SK-N-SH (cell line): ENCODE data around the gene GRAMD1B. TPM values are rescaled to one million over a fixed set of nuclear protein-coding genes. Genes with fewer than 3 reads are reported as not detected.
"Not testable (repeated sequence)": the region's sequence is repeated elsewhere in the genome, so short reads cannot be mapped to it uniquely, and the experiment has no call there.

Source experiments
- CTCF ChIA-PET: fragments of 300-600, 350-600 bp; formaldehyde crosslinking; extraction: SDS; loops from one replicate; lab custom pipeline; 2021; lab: Yijun Ruan, JAX
- POLR2A ChIA-PET: fragments of 350-600 bp; sonication (Branson Sonifier 250); formaldehyde crosslinking; extraction: SDS; loops from one replicate; lab custom pipeline; 2020; ENCODE audit warnings: antibody characterized with exemption, inconsistent platforms; lab: Yijun Ruan, JAX
- DNase-seq: peaks from one replicate; pipeline ENCODE4 v3.0.0; 2012
- H2AFZ ChIP-seq: fragments of 200-600 bp; sonication (generic); 2 replicates; pipeline ENCODE4 v1.8.1; 2016; ENCODE audit warnings: antibody characterized with exemption, mild to moderate bottlenecking, low read depth
- H3F3A ChIP-seq: fragments of 200-600 bp; sonication (generic); replicated peaks from 2 replicates; pipeline ENCODE3; 2016; ENCODE audit warnings: antibody characterized with exemption, mild to moderate bottlenecking; ENCODE audit not compliant: insufficient read depth
- H3K27ac ChIP-seq, 2 experiments: fragments of 200-500 bp in 1 of 2; fragments of 200-600 bp in 1 of 2; sonication (Bioruptor generic) in 1 of 2; sonication (generic), shearing (Covaris generic) in 1 of 2; 2 replicates each; pipeline versions ENCODE4 v1.5.1 to v1.6.1; 2014 to 2016; ENCODE audit warnings: low read depth in 2 of 2, inconsistent platforms in 1 of 2, low read length in 1 of 2, mild to moderate bottlenecking in 1 of 2, mixed read lengths in 1 of 2
- H3K27me3 ChIP-seq: fragments of 200-600 bp; sonication (generic), shearing (Covaris generic); 2 replicates; pipeline ENCODE4 v1.6.1; 2016; ENCODE audit warnings: mixed run types; ENCODE audit not compliant: insufficient read depth
- H3K36me3 ChIP-seq, 2 experiments: fragments of 200-500 bp in 1 of 2; fragments of 200-600 bp in 1 of 2; sonication (Bioruptor generic) in 1 of 2; sonication (generic) in 1 of 2; replicated peaks in 1 of 2; 2 replicates each; pipeline versions ENCODE3 to v1.5.1; 2014 to 2016; ENCODE audit warnings: low read length in 1 of 2, mild to moderate bottlenecking in 1 of 2; ENCODE audit not compliant: insufficient read depth in 2 of 2, control insufficient read depth in 1 of 2
- H3K4me1 ChIP-seq, 2 experiments: fragments of 200-500 bp in 1 of 2; fragments of 200-600 bp in 1 of 2; sonication (Bioruptor generic) in 1 of 2; sonication (generic), shearing (Covaris generic) in 1 of 2; 2 replicates each; pipeline versions ENCODE4 v1.5.1 to v1.6.1; 2014 to 2016; ENCODE audit warnings: low read depth in 1 of 2, low read length in 1 of 2, mixed run types in 1 of 2; ENCODE audit not compliant: insufficient read depth in 2 of 2, control insufficient read depth in 1 of 2
- H3K4me2 ChIP-seq: fragments of 200-600 bp; sonication (generic), shearing (Covaris generic); 2 replicates; pipeline ENCODE4 v1.6.1; 2017; ENCODE audit warnings: mixed run types
- H3K4me3 ChIP-seq, 2 experiments: fragments of 200-500 bp in 1 of 2; fragments of 200-600 bp in 1 of 2; sonication (Bioruptor generic) in 1 of 2; sonication (generic), shearing (Covaris generic) in 1 of 2; 2 replicates each; pipeline versions ENCODE4 v1.5.1 to v1.8.1; 2014 to 2016; ENCODE audit warnings: low read depth in 2 of 2, inconsistent platforms in 1 of 2, low read length in 1 of 2, mild to moderate bottlenecking in 1 of 2, mixed read lengths in 1 of 2, moderate library complexity in 1 of 2
- H3K79me2 ChIP-seq: fragments of 200-600 bp; sonication (generic); 2 replicates; pipeline ENCODE4 v1.8.1; 2017; ENCODE audit warnings: mild to moderate bottlenecking; ENCODE audit not compliant: insufficient read depth
- H3K9ac ChIP-seq: fragments of 200-600 bp; sonication (generic); 2 replicates; pipeline ENCODE4 v1.6.1; 2017; ENCODE audit warnings: mixed run types
- H3K9me2 ChIP-seq: fragments of 200-600 bp; sonication (generic); 2 replicates; pipeline ENCODE4 v1.6.1; 2017; ENCODE audit warnings: mixed run types
- H3K9me3 ChIP-seq: fragments of 200-600 bp; sonication (generic); 2 replicates; pipeline ENCODE4 v1.6.1; 2017; ENCODE audit warnings: mixed run types, mild to moderate bottlenecking, moderate library complexity
- H4K20me1 ChIP-seq: fragments of 200-600 bp; sonication (generic); 2 replicates; pipeline ENCODE4 v1.6.1; 2017; ENCODE audit warnings: mild to moderate bottlenecking, mixed run types; ENCODE audit not compliant: insufficient read depth
- ELF1 ChIP-seq: IDR thresholded peaks from 2 replicates; pipeline ENCODE4 v1.4.0; 2012
- EP300 ChIP-seq, 2 experiments: IDR thresholded peaks; 2 replicates each; pipeline versions ENCODE4 v1.4.0 to v1.6.1; 2012; ENCODE audit warnings: borderline replicate concordance in 1 of 2, low read depth in 1 of 2, low read length in 1 of 2
- FOXJ3 ChIP-seq: sonication (generic); formaldehyde crosslinking; IDR thresholded peaks from 2 replicates; pipeline ENCODE4 v1.5.1; 2020; ENCODE audit warnings: mild to moderate bottlenecking, missing genetic modification reagents
- GABPA ChIP-seq: IDR thresholded peaks from 2 replicates; pipeline ENCODE4 v1.4.0; 2012; ENCODE audit warnings: low read depth, mild to moderate bottlenecking
- MAX ChIP-seq: IDR thresholded peaks from 2 replicates; pipeline ENCODE4 v1.4.0; 2012; ENCODE audit warnings: low read depth
- MEF2A ChIP-seq: IDR thresholded peaks from 2 replicates; pipeline ENCODE4 v1.4.0; 2012; ENCODE audit warnings: low read depth, borderline replicate concordance
- NFIC ChIP-seq: IDR thresholded peaks from 2 replicates; pipeline ENCODE4 v1.4.0; 2012; ENCODE audit warnings: borderline replicate concordance
- RFX5 ChIP-seq: IDR thresholded peaks from 2 replicates; pipeline ENCODE4 v1.6.1; 2012; ENCODE audit warnings: mild to moderate bottlenecking, improper control_type of control experiment, low read length
- RXRA ChIP-seq: IDR thresholded peaks from 2 replicates; pipeline ENCODE4 v1.4.0; 2012; ENCODE audit warnings: low read depth, mild to moderate bottlenecking, borderline replicate concordance
- SIN3A ChIP-seq: IDR thresholded peaks from 2 replicates; pipeline ENCODE4 v1.6.1; 2012; ENCODE audit warnings: low read depth, mild to moderate bottlenecking, low read length, moderate library complexity, borderline replicate concordance
- USF2 ChIP-seq: fragments of 150-350 bp; IDR thresholded peaks from 2 replicates; pipeline ENCODE4 v1.6.1; 2017; ENCODE audit warnings: antibody characterized with exemption, low read length, low read depth, borderline replicate concordance
- WGBS: methylation state at CpG from one replicate; pipeline ENCODE4 v1.1.6; 2017; ENCODE audit warnings: low lambda C conversion rate; 5-methylcytosine and 5-hydroxymethylcytosine counted together
- polyA plus RNA-seq, 3 experiments: library from polyadenylated mRNA; depleted of rRNA; stranded (reverse); fragments of >200 nt; gene quantifications; 2 replicates each; pipeline ENCODE4 v1.2.3, GENCODE V29; 2012

Gene GRAMD1B
- polyA plus RNA-seq, 1 of the 3 experiments (the other 2 are of a cell fraction), result 14.5 TPM

- no peak for TF ChIP-seq SIN3A
- no peak for TF ChIP-seq NFIC
- TF ChIP-seq FOXJ3 (CRISPR knock-in tag), result no peak
- TF ChIP-seq ELF1, result no peak
Measured at GRCh38 chr11:123654566-123655081, 224.6 kb downstream of the GRAMD1B start, which contains the start of gene SCN3B (continued).

- Histone ChIP-seq H3F3A (no peaks in the 10 kb centered on the region), H3K4me3 (no peak overlapping the region), H3K4me1 (peaks cover 0 to 8% of the 10 kb centered on the region in 2 experiments; a peak in 2 of 4 replicates), H3K4me2 (no peak overlapping the region), H2AFZ (no peak overlapping the region), H3K27me3 (no peaks in the 10 kb centered on the region), H3K79me2 (no peaks in the 10 kb centered on the region), H3K27ac (no peak overlapping the region), H3K9me2 (no peaks in the 10 kb centered on the region), H3K9me3 (no peaks in the 10 kb centered on the region), H3K36me3 (no peaks in the 10 kb centered on the region), H3K9ac (no peak overlapping the region), H4K20me1 (no peaks in the 10 kb centered on the region)
- POLR2A ChIA-PET, result no interaction called here
- WGBS, result 5% methylated on average over 2 of the region's 2 CpGs
- CTCF ChIA-PET, result interaction anchor here (1.5 to 14.4 kb wide), 2 partner anchors 19 to 50 kb away, joined by 3 to 388 read pairs; no protein-coding TSS in a partner anchor
- no peak for DNase-seq
- TF ChIP-seq MAX (no peak), USF2 (no peak), MEF2A (no peak), EP300 (IDR thresholded peaks at IDR 0.05; ENCODE audit: borderline replicate concordance in 1 of 2, low read depth in 1 of 2, low read length in 1 of 2) (no peak), RFX5 (no peak), GABPA (no peak), RXRA (no peak)
Measured at GRCh38 chr11:123659311-123659710, 229.2 kb downstream of the GRAMD1B start.

- WGBS, result 14% methylated on average over 3 of the region's 3 CpGs
- H3K4me3 ChIP-seq, H3K4me2 ChIP-seq, H3K27ac ChIP-seq, H3K9ac ChIP-seq, H3K36me3 ChIP-seq, H3K9me2 ChIP-seq, H3K79me2 ChIP-seq, H3K4me1 ChIP-seq, H3K9me3 ChIP-seq, H2AFZ ChIP-seq, POLR2A ChIA-PET, H4K20me1 ChIP-seq, H3K27me3 ChIP-seq, DNase-seq, H3F3A ChIP-seq: not testable (repeated sequence)
- CTCF ChIA-PET, result interaction anchor here (1.5 to 14.4 kb wide), 2 partner anchors 20 to 49 kb away, joined by 3 to 388 read pairs; no protein-coding TSS in a partner anchor
Measured at GRCh38 chr11:123659965-123660364, 229.9 kb downstream of the GRAMD1B start.
